GM19099 (cell line): ENCODE measurements around the gene CNTNAP2.

Experiments
- POLR2A ChIP-seq: IDR thresholded peaks from 3 replicates; pipeline ENCODE4 v1.6.1; 2011; ENCODE audit warnings: low read depth; ENCODE audit not compliant: insufficient read length; ENCODE audit errors: extremely low read depth

Gene CNTNAP2

GRCh38 chr7:147978651-147979050 is 1862.0 kb downstream of the CNTNAP2 start:
- no peak for TF ChIP-seq POLR2A

GRCh38 chr7:147980826-147981813 is 1864.5 kb downstream of the CNTNAP2 start:
- no peak for TF ChIP-seq POLR2A

- TF ChIP-seq POLR2A: no peak
Observed at GRCh38 chr7:147982307-147982706, 1865.7 kb downstream of the CNTNAP2 start.

- TF ChIP-seq POLR2A: no peak
Observed at GRCh38 chr7:147984265-147984664, 1867.7 kb downstream of the CNTNAP2 start.

- no peak for TF ChIP-seq POLR2A
Observed at GRCh38 chr7:147990079-147990478, 1873.5 kb downstream of the CNTNAP2 start.

- no peak for TF ChIP-seq POLR2A
Observed at GRCh38 chr7:147990942-147991341, 1874.3 kb downstream of the CNTNAP2 start.

- no peak for TF ChIP-seq POLR2A
Observed at GRCh38 chr7:147992698-147993097, 1876.1 kb downstream of the CNTNAP2 start.

- no peak for TF ChIP-seq POLR2A
Observed at GRCh38 chr7:147997636-147998035, 1881.0 kb downstream of the CNTNAP2 start.

GRCh38 chr7:147999962-148000361 is 1883.4 kb downstream of the CNTNAP2 start:
- TF ChIP-seq POLR2A: no peak

GRCh38 chr7:148011753-148012152 is 1895.2 kb downstream of the CNTNAP2 start:
- TF ChIP-seq POLR2A: no peak

- no peak for TF ChIP-seq POLR2A
Observed at GRCh38 chr7:148014001-148014400, 1897.4 kb downstream of the CNTNAP2 start.

GRCh38 chr7:148014541-148014940 is 1897.9 kb downstream of the CNTNAP2 start:
- TF ChIP-seq POLR2A: no peak

GRCh38 chr7:148017126-148017525 is 1900.5 kb downstream of the CNTNAP2 start:
- no peak for TF ChIP-seq POLR2A

- TF ChIP-seq POLR2A: no peak
Observed at GRCh38 chr7:148020679-148021078, 1904.1 kb downstream of the CNTNAP2 start.

GRCh38 chr7:148021507-148022045 is 1905.0 kb downstream of the CNTNAP2 start:
- no peak for TF ChIP-seq POLR2A

- no peak for TF ChIP-seq POLR2A
Observed at GRCh38 chr7:148022832-148023231, 1906.2 kb downstream of the CNTNAP2 start.
